Activated T-cell treated with anti-CD3 and anti-CD28 coated beads, Interleukin-2, amount 50 U/mL, for 24 hours (primary cell): Measurements from ENCODE around the gene SPARCL1.

Source experiments
- DNase-seq: peaks from one replicate; pipeline ENCODE4 v3.0.0-alpha.2; 2020
- H3K27ac Mint-ChIP-seq: 2 replicates; pipeline ENCODE4 v1.8.0; 2020; ENCODE audit warnings: mild to moderate bottlenecking, mixed read lengths
- H3K27me3 Mint-ChIP-seq: 2 replicates; pipeline ENCODE4 v1.8.0; 2020; ENCODE audit warnings: mixed read lengths
- H3K36me3 Mint-ChIP-seq: 2 replicates; pipeline ENCODE4 v1.8.0; 2020; ENCODE audit warnings: low read depth, mixed read lengths
- H3K4me1 Mint-ChIP-seq: 2 replicates; pipeline ENCODE4 v1.8.0; 2020; ENCODE audit warnings: low read depth, mixed read lengths
- H3K4me3 Mint-ChIP-seq: 2 replicates; pipeline ENCODE4 v1.8.0; 2020; ENCODE audit warnings: mild to moderate bottlenecking, moderate library complexity, mixed read lengths
- H3K9me3 Mint-ChIP-seq: 2 replicates; pipeline ENCODE4 v1.8.0; 2020; ENCODE audit warnings: mixed read lengths

SPARCL1 gene

GRCh38 chr4:87527431-87528220, 1.6 kb downstream of the SPARCL1 start:
- no peaks in the 10 kb centered on the region for H3K4me1 Mint-ChIP-seq
- no peak overlapping the region for H3K27ac Mint-ChIP-seq
- DNase-seq: no peak
- no peaks in the 10 kb centered on the region for H3K27me3 Mint-ChIP-seq
- no peak overlapping the region for H3K4me3 Mint-ChIP-seq
- H3K9me3 Mint-ChIP-seq: peaks cover 16% of the 10 kb centered on the region
- H3K36me3 Mint-ChIP-seq: no peaks in the 10 kb centered on the region

DNA sequence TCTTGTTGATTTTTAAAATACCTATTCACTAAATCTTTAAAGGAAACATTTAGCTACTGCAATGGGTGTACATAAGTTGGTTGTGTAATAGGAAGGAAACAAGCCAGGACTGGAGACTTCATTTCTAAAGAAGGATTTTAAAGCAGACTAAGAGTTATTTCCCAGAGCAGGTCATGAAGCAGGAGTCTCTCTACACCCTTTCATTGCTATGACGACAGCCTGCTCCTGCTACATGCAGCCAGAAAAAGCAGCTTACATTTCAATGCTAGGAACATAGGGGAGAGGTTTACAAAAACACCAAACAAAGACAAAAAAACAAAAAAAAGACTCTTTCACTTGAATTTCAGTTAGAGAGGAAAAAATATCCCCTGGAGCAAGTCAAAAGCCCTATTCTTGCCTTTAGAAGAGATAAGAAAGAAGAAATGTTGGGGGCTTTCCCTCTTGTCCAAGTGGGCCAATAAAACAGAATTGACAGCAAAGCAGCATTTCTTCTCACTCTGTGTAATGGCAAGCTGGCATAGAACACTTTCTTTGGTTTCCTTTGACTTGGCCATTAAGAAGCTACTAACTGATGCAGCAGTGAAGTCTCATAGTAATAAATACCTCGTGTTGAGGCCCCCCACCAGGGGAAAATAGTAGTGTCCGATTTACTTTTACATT, 3.4 kb downstream of the SPARCL1 start:
- no peaks in the 10 kb centered on the region for H3K4me1 Mint-ChIP-seq
- peaks cover 18% of the 10 kb centered on the region for H3K9me3 Mint-ChIP-seq
- no peak for DNase-seq
- H3K27ac Mint-ChIP-seq: no peak overlapping the region
- no peak overlapping the region for H3K4me3 Mint-ChIP-seq
- H3K27me3 Mint-ChIP-seq: no peaks in the 10 kb centered on the region
- no peaks in the 10 kb centered on the region for H3K36me3 Mint-ChIP-seq

- Mint-ChIP-seq H3K36me3 (no peaks in the 10 kb centered on the region), H3K4me3 (no peak overlapping the region), H3K4me1 (no peaks in the 10 kb centered on the region), H3K27ac (no peak overlapping the region), H3K27me3 (no peaks in the 10 kb centered on the region), H3K9me3 (peaks cover 18% of the 10 kb centered on the region)
- DNase-seq: no peak
Measured at GRCh38 chr4:87524456-87524855, 4.7 kb downstream of the SPARCL1 start.

DNA sequence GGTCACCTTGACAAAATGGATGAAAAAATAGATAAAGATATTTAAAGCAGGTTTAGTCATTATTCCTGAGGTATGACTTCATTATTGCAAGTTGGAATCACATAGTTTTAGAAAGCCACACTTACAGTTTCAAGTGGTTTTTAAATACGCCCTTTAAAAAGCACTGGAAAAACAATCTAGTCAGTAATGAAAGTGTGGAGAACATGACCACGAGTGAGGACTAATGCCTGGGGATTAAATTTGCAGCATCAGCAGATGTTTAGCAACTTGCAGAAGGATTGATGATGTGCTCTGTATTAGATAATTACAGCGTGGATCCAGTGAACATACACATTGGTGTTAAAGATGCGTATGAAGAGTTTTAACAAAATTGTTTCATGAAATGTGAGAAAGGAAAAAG, 5.9 kb downstream of the SPARCL1 start:
- Mint-ChIP-seq H3K4me3 (no peak overlapping the region), H3K4me1 (no peaks in the 10 kb centered on the region), H3K27me3 (no peaks in the 10 kb centered on the region), H3K27ac (no peak overlapping the region), H3K36me3 (no peaks in the 10 kb centered on the region), H3K9me3 (peaks cover 18% of the 10 kb centered on the region)
- DNase-seq: no peak

- no peaks in the 10 kb centered on the region for H3K4me1 Mint-ChIP-seq
- no peaks in the 10 kb centered on the region for H3K27me3 Mint-ChIP-seq
- no peak for DNase-seq
- peaks cover 18% of the 10 kb centered on the region for H3K9me3 Mint-ChIP-seq
- no peak overlapping the region for H3K4me3 Mint-ChIP-seq
- no peaks in the 10 kb centered on the region for H3K36me3 Mint-ChIP-seq
- no peak overlapping the region for H3K27ac Mint-ChIP-seq
Measured at GRCh38 chr4:87521757-87522374, 7.3 kb downstream of the SPARCL1 start.

DNA sequence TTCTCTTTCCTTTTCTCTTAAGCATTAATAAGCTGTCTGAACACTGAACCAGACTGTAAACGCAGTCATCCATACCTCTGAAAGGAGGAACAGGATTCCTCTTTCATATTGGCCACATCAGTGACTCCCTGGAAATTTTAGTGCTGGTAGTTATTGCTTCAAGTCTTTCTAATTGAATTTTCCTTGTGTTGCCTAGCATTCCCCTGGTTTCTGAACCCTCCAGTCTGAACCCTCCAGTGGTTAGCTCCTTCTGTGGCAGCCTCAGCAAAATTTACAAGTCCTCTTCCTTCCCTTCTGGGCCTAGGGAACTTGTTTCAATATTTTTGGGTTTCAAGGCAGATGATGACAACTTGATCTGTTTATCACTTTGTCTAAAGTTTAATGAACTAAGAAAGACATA, 7.9 kb downstream of the SPARCL1 start:
- no peak overlapping the region for H3K27ac Mint-ChIP-seq
- no peaks in the 10 kb centered on the region for H3K27me3 Mint-ChIP-seq
- H3K4me1 Mint-ChIP-seq: no peaks in the 10 kb centered on the region
- DNase-seq: no peak
- peaks cover 18% of the 10 kb centered on the region for H3K9me3 Mint-ChIP-seq
- no peak overlapping the region for H3K4me3 Mint-ChIP-seq
- H3K36me3 Mint-ChIP-seq: no peaks in the 10 kb centered on the region

DNA sequence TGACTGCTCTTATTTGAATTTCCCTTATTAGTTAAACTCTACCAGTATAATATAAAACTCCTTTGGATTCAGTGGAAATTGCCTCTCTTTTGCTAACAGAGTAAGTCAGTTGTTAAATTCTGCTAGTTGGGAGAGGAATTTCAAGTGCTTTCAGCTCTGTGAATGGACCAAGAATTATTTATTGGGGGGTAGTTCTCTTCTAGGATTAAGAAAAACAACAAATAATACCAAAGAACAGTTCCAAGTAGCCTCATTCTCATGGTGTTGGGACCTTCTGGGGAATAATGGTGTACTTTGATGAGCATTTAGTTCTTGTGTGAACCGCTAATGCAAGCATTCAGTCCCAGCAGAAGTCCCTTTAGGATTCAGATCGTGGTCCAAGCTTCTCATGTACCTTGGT, 11.6 kb downstream of the SPARCL1 start:
- no peaks in the 10 kb centered on the region for H3K27me3 Mint-ChIP-seq
- no peak overlapping the region for H3K4me3 Mint-ChIP-seq
- no peak for DNase-seq
- no peaks in the 10 kb centered on the region for H3K36me3 Mint-ChIP-seq
- no peak overlapping the region for H3K27ac Mint-ChIP-seq
- H3K4me1 Mint-ChIP-seq: no peaks in the 10 kb centered on the region
- peaks cover 2% of the 10 kb centered on the region for H3K9me3 Mint-ChIP-seq

- Mint-ChIP-seq H3K9me3 (no peaks in the 10 kb centered on the region), H3K4me3 (no peak overlapping the region), H3K4me1 (no peaks in the 10 kb centered on the region), H3K27me3 (no peaks in the 10 kb centered on the region), H3K27ac (no peak overlapping the region), H3K36me3 (no peaks in the 10 kb centered on the region)
- no peak for DNase-seq
Measured at GRCh38 chr4:87516683-87517082, 12.5 kb downstream of the SPARCL1 start.

DNA sequence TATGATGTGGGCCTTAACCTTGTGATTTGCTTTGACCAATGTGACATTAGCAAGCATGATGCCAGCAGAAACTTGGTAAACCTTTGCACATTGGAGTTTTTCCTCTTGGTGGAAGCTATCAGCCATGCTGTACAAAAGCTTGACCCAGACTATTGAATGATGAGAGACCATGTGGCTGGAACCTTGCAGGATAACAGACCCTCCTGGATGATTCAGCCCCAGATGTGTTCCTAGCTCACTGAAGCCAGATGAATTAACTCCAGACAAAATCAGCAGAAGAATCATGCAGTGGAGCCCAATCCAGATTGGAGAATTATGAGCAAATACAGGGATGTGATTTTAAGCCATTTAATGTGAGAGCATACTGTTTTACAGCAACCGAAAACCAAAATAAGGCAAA, 16.8 kb downstream of the SPARCL1 start:
- Mint-ChIP-seq H3K27me3 (no peaks in the 10 kb centered on the region), H3K9me3 (no peaks in the 10 kb centered on the region), H3K27ac (no peak overlapping the region), H3K4me3 (no peak overlapping the region), H3K36me3 (no peaks in the 10 kb centered on the region), H3K4me1 (no peaks in the 10 kb centered on the region)
- no peak for DNase-seq

DNA sequence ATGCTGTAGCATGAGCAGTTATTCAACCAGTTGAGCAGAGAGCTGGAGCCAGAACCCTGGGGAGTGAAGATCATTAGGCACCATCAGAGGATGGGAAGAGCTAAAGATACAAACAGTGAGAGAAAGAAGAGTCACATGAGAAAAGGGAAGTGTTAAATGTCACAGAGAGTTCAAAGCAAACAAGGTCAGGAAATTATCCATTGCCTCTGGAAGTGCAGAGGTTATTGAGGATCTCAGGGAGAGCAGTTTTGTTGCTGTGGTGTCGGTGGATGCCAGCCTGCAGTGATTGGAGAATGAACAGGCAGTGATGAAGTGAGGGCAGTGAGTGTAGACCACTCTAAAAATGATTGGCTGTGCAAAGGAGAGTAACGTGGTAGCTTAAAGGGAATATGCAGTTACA, 17.7 kb downstream of the SPARCL1 start:
- Mint-ChIP-seq H3K27ac (no peak overlapping the region), H3K36me3 (no peaks in the 10 kb centered on the region), H3K4me3 (no peak overlapping the region), H3K27me3 (no peaks in the 10 kb centered on the region), H3K4me1 (no peaks in the 10 kb centered on the region), H3K9me3 (no peaks in the 10 kb centered on the region)
- no peak for DNase-seq

DNA sequence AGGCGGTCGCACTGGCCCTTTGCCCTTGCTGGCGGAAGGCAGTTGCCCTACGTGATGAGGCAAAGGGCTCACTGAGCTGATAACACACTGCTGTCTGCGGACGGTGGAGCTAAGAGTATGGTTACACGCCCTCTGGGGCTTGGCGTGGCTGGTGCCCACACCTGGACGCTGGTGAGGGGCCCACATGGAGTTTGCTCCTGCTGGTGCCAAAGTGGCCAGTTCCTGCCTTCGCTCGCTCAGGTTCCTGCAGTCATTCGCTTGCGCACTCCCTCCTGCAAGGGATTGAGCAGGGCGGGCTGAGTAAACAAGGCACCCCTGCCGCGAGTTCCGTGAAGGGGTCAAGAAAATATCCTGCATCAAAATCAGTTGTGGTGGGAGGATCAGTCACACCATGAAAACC, 18.4 kb downstream of the SPARCL1 start:
- Mint-ChIP-seq H3K9me3 (no peaks in the 10 kb centered on the region), H3K36me3 (no peaks in the 10 kb centered on the region), H3K4me3 (no peak overlapping the region)

DNA sequence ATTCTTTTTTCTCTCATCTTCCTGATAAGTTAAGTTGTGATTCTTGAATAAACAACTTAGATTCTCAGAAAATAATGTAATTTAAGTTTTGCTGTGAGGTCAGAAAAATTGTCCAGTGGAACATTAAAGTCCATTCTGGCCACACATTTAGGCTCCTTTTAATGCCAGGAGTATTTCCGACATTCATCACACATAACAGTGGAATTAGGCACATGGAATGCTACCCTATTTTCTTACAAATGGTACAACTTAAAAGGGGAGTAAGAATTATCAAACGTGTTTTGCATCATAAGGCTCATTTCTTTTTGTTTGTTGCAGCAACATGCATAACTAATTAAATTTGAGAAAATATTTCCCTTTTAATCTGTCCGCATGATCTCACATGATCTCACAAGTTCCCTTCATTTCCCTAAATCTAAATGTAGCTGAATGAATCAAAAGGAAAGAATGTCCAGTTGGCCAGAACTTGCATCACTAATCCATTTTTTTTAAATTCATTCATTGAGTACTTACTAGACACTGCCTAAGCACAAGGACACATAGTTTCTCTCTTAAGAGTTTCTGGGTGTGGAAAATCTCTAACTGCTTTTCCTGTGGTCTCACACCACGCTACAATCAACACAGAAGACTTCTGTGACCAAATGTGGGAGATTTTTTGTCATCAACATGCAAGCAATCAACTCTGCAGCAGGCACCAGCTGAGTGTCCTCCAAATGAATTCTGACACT, 22.0 kb downstream of the SPARCL1 start:
- DNase-seq: no peak

More for the DNA sequence above, 18.4 kb downstream of the SPARCL1 start:
- Mint-ChIP-seq H3K4me1 (no peaks in the 10 kb centered on the region), H3K27ac (no peak overlapping the region), H3K27me3 (no peaks in the 10 kb centered on the region)
- no peak for DNase-seq

DNA sequence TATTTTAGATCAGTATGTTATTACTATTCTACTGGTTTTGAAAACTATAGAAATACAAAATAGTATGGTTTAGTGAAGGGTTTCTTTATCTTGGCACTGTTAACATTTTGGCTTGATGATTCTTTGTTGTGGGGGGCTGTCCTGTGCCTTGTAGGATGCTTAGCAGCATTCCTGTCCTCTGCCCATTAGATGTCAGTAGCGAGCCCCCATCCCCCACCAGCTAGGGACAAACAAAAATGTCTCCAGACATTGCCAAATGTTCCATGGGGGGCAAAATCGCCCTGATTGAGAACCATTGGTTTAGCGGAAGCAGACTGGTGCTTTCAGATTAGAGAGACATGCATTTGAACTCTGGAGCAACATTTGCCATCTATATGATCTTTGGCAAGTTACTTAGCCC, 23.3 kb downstream of the SPARCL1 start:
- no peak for DNase-seq
- H3K36me3 Mint-ChIP-seq: no peaks in the 10 kb centered on the region
- H3K27ac Mint-ChIP-seq: no peak overlapping the region
- H3K4me3 Mint-ChIP-seq: no peak overlapping the region
- H3K27me3 Mint-ChIP-seq: peaks cover 3% of the 10 kb centered on the region
- no peaks in the 10 kb centered on the region for H3K9me3 Mint-ChIP-seq
- H3K4me1 Mint-ChIP-seq: no peaks in the 10 kb centered on the region

More for the DNA sequence above, 22.0 kb downstream of the SPARCL1 start:
- H3K9me3 Mint-ChIP-seq: no peaks in the 10 kb centered on the region
- H3K4me1 Mint-ChIP-seq: no peaks in the 10 kb centered on the region
- no peaks in the 10 kb centered on the region for H3K36me3 Mint-ChIP-seq
- no peak overlapping the region for H3K27ac Mint-ChIP-seq
- no peak overlapping the region for H3K4me3 Mint-ChIP-seq
- H3K27me3 Mint-ChIP-seq: peaks cover 3% of the 10 kb centered on the region

DNA sequence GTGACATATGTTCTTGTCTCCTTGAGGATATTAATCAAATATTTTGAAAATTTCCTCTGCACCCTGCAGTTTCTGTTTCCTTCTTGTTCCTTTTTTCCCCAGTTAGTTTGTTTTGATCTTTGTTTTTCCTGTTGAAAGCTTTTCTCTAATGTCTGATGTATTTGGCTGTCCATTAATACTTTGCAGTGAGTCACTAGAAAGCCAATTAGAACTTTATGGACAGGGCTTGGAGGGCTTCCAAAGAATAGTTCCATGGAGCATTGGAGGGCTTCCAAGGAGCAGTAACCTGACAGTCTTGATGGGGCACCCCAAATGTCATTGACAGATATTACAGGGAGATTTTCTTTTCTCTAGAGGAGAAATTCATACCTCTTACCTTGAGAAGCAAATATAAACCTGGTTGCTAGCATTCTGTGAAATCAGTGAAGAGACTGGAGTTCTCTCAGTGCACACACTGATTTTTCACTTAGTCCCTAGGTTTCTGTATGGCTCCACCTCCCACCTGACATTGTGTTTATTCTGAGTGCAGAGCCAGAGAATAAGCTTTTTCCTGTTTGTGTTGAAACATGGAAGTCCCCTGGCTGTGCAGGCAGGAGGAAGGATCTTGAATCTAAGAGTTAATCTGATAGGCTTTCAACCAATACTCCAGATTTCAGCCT, 26.5 kb downstream of the SPARCL1 start:
- Mint-ChIP-seq H3K4me1 (peaks cover 18% of the 10 kb centered on the region), H3K9me3 (no peaks in the 10 kb centered on the region), H3K27ac (no peak overlapping the region), H3K4me3 (no peak overlapping the region), H3K36me3 (no peaks in the 10 kb centered on the region), H3K27me3 (peaks cover 3% of the 10 kb centered on the region)
- no peak for DNase-seq
